ENCODE measurements around the gene MGMT.

DNA sequence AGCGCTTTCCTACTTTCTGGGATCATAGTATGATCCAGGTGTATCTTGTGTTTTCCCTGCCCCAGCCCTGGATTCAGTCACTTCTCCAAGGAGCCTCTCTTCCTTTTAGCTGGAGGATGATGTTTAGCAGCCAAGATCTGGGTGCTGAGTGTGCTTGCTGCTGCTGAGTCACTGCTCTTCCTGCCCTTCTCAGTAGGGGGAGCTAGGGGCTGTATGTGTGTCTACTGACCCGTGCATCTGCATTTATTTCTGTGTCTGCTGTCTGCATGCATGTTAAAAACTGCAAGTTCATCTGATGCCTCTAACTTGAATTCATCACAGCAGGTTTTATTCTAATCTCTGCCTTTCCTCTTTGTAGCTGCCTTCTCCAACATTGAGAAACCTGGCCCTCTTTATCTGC is 31.6 kb downstream of the MGMT start:
- TF ChIP-seq ZNF274 (IDR thresholded peaks at IDR 0.05; ENCODE audit: low read depth, low read length) (no peak), YY1 (IDR thresholded peaks at IDR 0.05; ENCODE audit: insufficient read depth, insufficient read length) (no peak), SUZ12 (IDR thresholded peaks at IDR 0.05; ENCODE audit: extremely low read depth, insufficient read depth, insufficient read length) (no peak)
